ENCODE data around the gene CDK19.
A peak's percentile ranks its signal among the peaks of the same experiment; 100 is the strongest.
"Not testable (repeated sequence)": the region's sequence is repeated elsewhere in the genome, so short reads cannot be mapped to it uniquely, and the experiment has no call there.

The CDK19 gene

GRCh38 chr6:110581679-110582078 lies 233.6 kb downstream of the CDK19 start:
- Histone ChIP-seq H3K36me3 (ENCODE audit: control insufficient read depth in 2 of 2, insufficient read depth in 2 of 2, low read length in 2 of 2) (no peaks in the 10 kb centered on the region), H3K4me1 (ENCODE audit: control insufficient read depth in 2 of 2, insufficient read depth in 2 of 2, low read length in 2 of 2) (no peaks in the 10 kb centered on the region), H3K9ac (ENCODE audit: low read depth in 1 of 2, low read length in 2 of 2) (no peak overlapping the region), H3K27me3 (ENCODE audit: control insufficient read depth in 2 of 2, insufficient read depth in 2 of 2, low read length in 2 of 2) (no peaks in the 10 kb centered on the region), H3K9me3 (ENCODE audit: control insufficient read depth in 2 of 2, low read length in 2 of 2) (no peaks in the 10 kb centered on the region), H3K4me3 (ENCODE audit: low read length in 2 of 2) (no peak overlapping the region), H3K27ac (ENCODE audit: low read depth in 2 of 2, low read length in 2 of 2) (no peak overlapping the region)

GRCh38 chr6:110577596-110578167 lies 237.6 kb downstream of the CDK19 start:
- H3K9me3 ChIP-seq (ENCODE audit: control insufficient read depth in 2 of 2, low read length in 2 of 2); H3K4me3 ChIP-seq (ENCODE audit: low read length in 2 of 2); H3K4me1 ChIP-seq (ENCODE audit: control insufficient read depth in 2 of 2, insufficient read depth in 2 of 2, low read length in 2 of 2); H3K9ac ChIP-seq (ENCODE audit: low read depth in 1 of 2, low read length in 2 of 2); H3K36me3 ChIP-seq (ENCODE audit: control insufficient read depth in 2 of 2, insufficient read depth in 2 of 2, low read length in 2 of 2); H3K27ac ChIP-seq (ENCODE audit: low read depth in 2 of 2, low read length in 2 of 2); H3K27me3 ChIP-seq (ENCODE audit: control insufficient read depth in 2 of 2, insufficient read depth in 2 of 2, low read length in 2 of 2): not testable (repeated sequence)

GRCh38 chr6:110575925-110576463 lies 239.3 kb downstream of the CDK19 start:
- Histone ChIP-seq H3K9me3 (ENCODE audit: control insufficient read depth in 2 of 2, low read length in 2 of 2) (no peaks in the 10 kb centered on the region), H3K27me3 (ENCODE audit: control insufficient read depth in 2 of 2, insufficient read depth in 2 of 2, low read length in 2 of 2) (no peaks in the 10 kb centered on the region), H3K36me3 (ENCODE audit: control insufficient read depth in 2 of 2, insufficient read depth in 2 of 2, low read length in 2 of 2) (no peaks in the 10 kb centered on the region), H3K4me3 (ENCODE audit: low read length in 2 of 2) (no peak overlapping the region), H3K9ac (ENCODE audit: low read depth in 1 of 2, low read length in 2 of 2) (no peak overlapping the region), H3K27ac (ENCODE audit: low read depth in 2 of 2, low read length in 2 of 2) (no peak overlapping the region), H3K4me1 (ENCODE audit: control insufficient read depth in 2 of 2, insufficient read depth in 2 of 2, low read length in 2 of 2) (no peaks in the 10 kb centered on the region)

- Histone ChIP-seq H3K4me3 (ENCODE audit: low read length in 2 of 2) (no peak overlapping the region), H3K27me3 (ENCODE audit: control insufficient read depth in 2 of 2, insufficient read depth in 2 of 2, low read length in 2 of 2) (no peaks in the 10 kb centered on the region), H3K9ac (ENCODE audit: low read depth in 1 of 2, low read length in 2 of 2) (no peak overlapping the region), H3K27ac (ENCODE audit: low read depth in 2 of 2, low read length in 2 of 2) (no peak overlapping the region), H3K36me3 (ENCODE audit: control insufficient read depth in 2 of 2, insufficient read depth in 2 of 2, low read length in 2 of 2) (no peaks in the 10 kb centered on the region), H3K9me3 (ENCODE audit: control insufficient read depth in 2 of 2, low read length in 2 of 2) (no peaks in the 10 kb centered on the region), H3K4me1 (ENCODE audit: control insufficient read depth in 2 of 2, insufficient read depth in 2 of 2, low read length in 2 of 2) (no peaks in the 10 kb centered on the region)
These were observed 240.5 kb downstream of the CDK19 start for GRCh38 chr6:110574817-110575216.

GRCh38 chr6:110573537-110573936 lies 241.7 kb downstream of the CDK19 start:
- no peaks in the 10 kb centered on the region for H3K27me3 ChIP-seq (ENCODE audit: control insufficient read depth in 2 of 2, insufficient read depth in 2 of 2, low read length in 2 of 2)
- no peak overlapping the region for H3K4me3 ChIP-seq (ENCODE audit: low read length in 2 of 2)
- H3K9ac ChIP-seq (ENCODE audit: low read depth in 1 of 2, low read length in 2 of 2): no peak overlapping the region

GRCh38 chr6:110573136-110573535 lies 242.1 kb downstream of the CDK19 start:
- Histone ChIP-seq H3K4me3 (ENCODE audit: low read length in 2 of 2) (no peak overlapping the region), H3K27ac (ENCODE audit: low read depth in 2 of 2, low read length in 2 of 2) (no peak overlapping the region), H3K4me1 (ENCODE audit: control insufficient read depth in 2 of 2, insufficient read depth in 2 of 2, low read length in 2 of 2) (peaks cover 1 to 3% of the 10 kb centered on the region in 2 donors), H3K27me3 (ENCODE audit: control insufficient read depth in 2 of 2, insufficient read depth in 2 of 2, low read length in 2 of 2) (no peaks in the 10 kb centered on the region), H3K36me3 (ENCODE audit: control insufficient read depth in 2 of 2, insufficient read depth in 2 of 2, low read length in 2 of 2) (no peaks in the 10 kb centered on the region), H3K9me3 (ENCODE audit: control insufficient read depth in 2 of 2, low read length in 2 of 2) (no peaks in the 10 kb centered on the region), H3K9ac (ENCODE audit: low read depth in 1 of 2, low read length in 2 of 2) (no peak overlapping the region)

More at GRCh38 chr6:110573537-110573936, 241.7 kb downstream of the CDK19 start:
- H3K27ac ChIP-seq (ENCODE audit: low read depth in 2 of 2, low read length in 2 of 2): no peak overlapping the region
- no peaks in the 10 kb centered on the region for H3K4me1 ChIP-seq (ENCODE audit: control insufficient read depth in 2 of 2, insufficient read depth in 2 of 2, low read length in 2 of 2)
- no peaks in the 10 kb centered on the region for H3K9me3 ChIP-seq (ENCODE audit: control insufficient read depth in 2 of 2, low read length in 2 of 2)
- H3K36me3 ChIP-seq (ENCODE audit: control insufficient read depth in 2 of 2, insufficient read depth in 2 of 2, low read length in 2 of 2): no peaks in the 10 kb centered on the region

- H3K9ac ChIP-seq (ENCODE audit: low read depth in 1 of 2, low read length in 2 of 2): peak overlapping the region in 1 of 2 donors; percentile 5
- no peak overlapping the region for H3K4me3 ChIP-seq (ENCODE audit: low read length in 2 of 2)
- peak overlapping the region; percentile 46 to 71 for H3K27ac ChIP-seq (ENCODE audit: low read depth in 2 of 2, low read length in 2 of 2)
- H3K36me3 ChIP-seq (ENCODE audit: control insufficient read depth in 2 of 2, insufficient read depth in 2 of 2, low read length in 2 of 2): no peaks in the 10 kb centered on the region
- no peaks in the 10 kb centered on the region for H3K27me3 ChIP-seq (ENCODE audit: control insufficient read depth in 2 of 2, insufficient read depth in 2 of 2, low read length in 2 of 2)
- peaks cover 13 to 29% of the 10 kb centered on the region in 2 donors for H3K4me1 ChIP-seq (ENCODE audit: control insufficient read depth in 2 of 2, insufficient read depth in 2 of 2, low read length in 2 of 2)
- no peaks in the 10 kb centered on the region for H3K9me3 ChIP-seq (ENCODE audit: control insufficient read depth in 2 of 2, low read length in 2 of 2)
These were observed 247.1 kb downstream of the CDK19 start for GRCh38 chr6:110567957-110568696.

GRCh38 chr6:110566346-110567125 lies 248.7 kb downstream of the CDK19 start:
- H3K4me3 ChIP-seq (ENCODE audit: low read length in 2 of 2): peak overlapping the region in 1 of 2 donors; percentile 10
- no peaks in the 10 kb centered on the region for H3K9me3 ChIP-seq (ENCODE audit: control insufficient read depth in 2 of 2, low read length in 2 of 2)
- H3K27ac ChIP-seq (ENCODE audit: low read depth in 2 of 2, low read length in 2 of 2): peak overlapping the region; percentile 75 to 76
- H3K9ac ChIP-seq (ENCODE audit: low read depth in 1 of 2, low read length in 2 of 2): peak overlapping the region in 1 of 2 donors; percentile 18
- no peaks in the 10 kb centered on the region for H3K36me3 ChIP-seq (ENCODE audit: control insufficient read depth in 2 of 2, insufficient read depth in 2 of 2, low read length in 2 of 2)
- H3K4me1 ChIP-seq (ENCODE audit: control insufficient read depth in 2 of 2, insufficient read depth in 2 of 2, low read length in 2 of 2): peaks cover 13 to 29% of the 10 kb centered on the region in 2 donors
- H3K27me3 ChIP-seq (ENCODE audit: control insufficient read depth in 2 of 2, insufficient read depth in 2 of 2, low read length in 2 of 2): no peaks in the 10 kb centered on the region

GRCh38 chr6:110564703-110565421 lies 250.4 kb downstream of the CDK19 start:
- Histone ChIP-seq H3K27me3 (ENCODE audit: control insufficient read depth in 2 of 2, insufficient read depth in 2 of 2, low read length in 2 of 2) (no peaks in the 10 kb centered on the region), H3K27ac (ENCODE audit: low read depth in 2 of 2, low read length in 2 of 2) (peak overlapping the region; percentile 59 to 76), H3K4me3 (ENCODE audit: low read length in 2 of 2) (no peak overlapping the region), H3K9me3 (ENCODE audit: control insufficient read depth in 2 of 2, low read length in 2 of 2) (no peaks in the 10 kb centered on the region), H3K4me1 (ENCODE audit: control insufficient read depth in 2 of 2, insufficient read depth in 2 of 2, low read length in 2 of 2) (peaks cover 18 to 36% of the 10 kb centered on the region in 2 donors), H3K9ac (ENCODE audit: low read depth in 1 of 2, low read length in 2 of 2) (no peak overlapping the region), H3K36me3 (ENCODE audit: control insufficient read depth in 2 of 2, insufficient read depth in 2 of 2, low read length in 2 of 2) (no peaks in the 10 kb centered on the region)
